ENCODE measurements around the gene ZNF683. TPM values are rescaled to one million over a fixed set of nuclear protein-coding genes. Genes with fewer than 3 reads are reported as not detected.

ZNF683 gene
- total RNA-seq, 2 experiments from 2014 or later, result 0.94 to 1.6 TPM

GRCh38 chr1:26363549-26364448, 8.8 kb downstream of the ZNF683 start:
- ChIA-PET CTCF (interaction anchor here (0.6 to 3.6 kb wide), 32 partner anchors 10 to 669 kb away, joined by 3 to 24 read pairs (median 5); partner anchors contain the start of genes CD52, CRYBG2, DHDDS and ZNF593), POLR2A (interaction anchor here (0.7 kb wide), 1 partner anchor 790 kb away, joined by 3 read pairs; no protein-coding TSS in a partner anchor)

- CTCF ChIA-PET, result interaction anchor here (0.5 to 3.6 kb wide), 7 partner anchors 10 to 85 kb away, joined by 3 to 24 read pairs (median 8); partner anchors contain the start of genes CD52 and CRYBG2
- POLR2A ChIA-PET, result no interaction called here
These were observed 10.2 kb downstream of the ZNF683 start for GRCh38 chr1:26362331-26362730.

DNA sequence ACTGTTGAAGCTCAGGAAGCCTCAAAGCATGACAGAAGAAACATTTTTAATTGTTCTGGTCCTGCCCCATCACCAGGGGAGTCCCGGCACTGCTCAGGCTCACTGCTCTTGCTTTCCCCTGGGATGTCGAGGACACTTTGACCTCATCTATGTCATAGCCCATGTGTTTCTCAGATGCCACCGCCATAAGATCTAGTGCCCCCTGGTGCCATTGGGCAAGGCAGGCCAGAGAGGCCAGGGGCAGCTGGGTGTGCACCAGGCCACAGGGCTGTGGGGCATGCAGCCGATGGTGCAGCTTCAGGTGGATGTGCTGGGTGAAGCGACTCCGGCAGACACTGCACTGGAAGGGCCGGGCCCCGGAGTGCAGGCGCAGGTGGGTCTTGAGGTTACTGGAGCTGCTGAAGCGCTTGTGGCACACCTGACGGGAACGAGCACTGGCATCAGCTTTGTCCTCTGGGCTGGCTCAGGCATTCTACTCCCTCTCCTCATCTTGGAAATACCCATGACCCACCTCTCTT, 10.9 kb downstream of the ZNF683 start:
- ChIA-PET POLR2A (no interaction called here), CTCF (interaction anchor here (0.9 to 3.6 kb wide), 5 partner anchors 9 to 84 kb away, joined by 3 to 24 read pairs (median 8); partner anchors contain the start of gene CRYBG2)

DNA sequence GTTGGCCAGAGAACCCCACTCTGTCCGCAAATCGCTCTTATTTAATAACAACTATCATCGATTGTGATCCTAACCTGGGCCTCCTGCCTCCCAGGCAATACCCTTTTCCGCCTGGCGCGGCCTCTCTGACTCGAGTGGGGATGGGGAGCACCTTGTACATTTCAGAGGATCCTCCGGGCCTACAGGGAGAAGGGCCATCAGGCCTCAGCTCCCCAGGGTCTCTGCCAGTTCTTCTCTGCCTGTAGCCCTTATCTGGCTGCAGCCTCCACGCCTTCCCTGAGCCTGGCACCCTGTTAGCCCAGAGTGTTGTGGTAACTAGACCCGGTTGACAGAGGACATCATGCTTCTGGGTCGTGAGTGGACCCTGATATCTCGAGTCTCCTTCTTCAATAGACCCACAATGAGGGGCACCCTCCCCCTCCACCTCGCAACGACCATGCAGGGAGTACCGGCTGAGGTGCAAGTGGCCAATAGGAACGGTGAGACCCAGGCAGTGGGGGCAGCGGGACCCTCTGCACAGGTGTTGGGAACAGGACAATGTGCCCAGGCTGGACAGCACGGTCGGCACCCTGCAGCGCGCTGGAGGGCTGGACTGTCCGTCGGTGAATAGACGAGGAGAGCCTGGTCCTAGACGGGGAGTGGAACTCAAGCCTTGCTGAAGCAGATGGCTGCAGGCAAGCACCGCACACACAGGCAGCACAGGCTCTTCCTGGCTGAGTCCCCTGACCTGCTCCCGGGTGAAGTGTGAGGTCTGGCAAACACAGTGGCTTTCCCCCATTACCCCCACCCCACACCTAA, 11.5 kb downstream of the ZNF683 start:
- CTCF ChIA-PET, result interaction anchor here (0.7 to 1.8 kb wide), 4 partner anchors 12 to 90 kb away, joined by 3 to 4 read pairs (median 3); no protein-coding TSS in a partner anchor
- POLR2A ChIA-PET, result no interaction called here

DNA sequence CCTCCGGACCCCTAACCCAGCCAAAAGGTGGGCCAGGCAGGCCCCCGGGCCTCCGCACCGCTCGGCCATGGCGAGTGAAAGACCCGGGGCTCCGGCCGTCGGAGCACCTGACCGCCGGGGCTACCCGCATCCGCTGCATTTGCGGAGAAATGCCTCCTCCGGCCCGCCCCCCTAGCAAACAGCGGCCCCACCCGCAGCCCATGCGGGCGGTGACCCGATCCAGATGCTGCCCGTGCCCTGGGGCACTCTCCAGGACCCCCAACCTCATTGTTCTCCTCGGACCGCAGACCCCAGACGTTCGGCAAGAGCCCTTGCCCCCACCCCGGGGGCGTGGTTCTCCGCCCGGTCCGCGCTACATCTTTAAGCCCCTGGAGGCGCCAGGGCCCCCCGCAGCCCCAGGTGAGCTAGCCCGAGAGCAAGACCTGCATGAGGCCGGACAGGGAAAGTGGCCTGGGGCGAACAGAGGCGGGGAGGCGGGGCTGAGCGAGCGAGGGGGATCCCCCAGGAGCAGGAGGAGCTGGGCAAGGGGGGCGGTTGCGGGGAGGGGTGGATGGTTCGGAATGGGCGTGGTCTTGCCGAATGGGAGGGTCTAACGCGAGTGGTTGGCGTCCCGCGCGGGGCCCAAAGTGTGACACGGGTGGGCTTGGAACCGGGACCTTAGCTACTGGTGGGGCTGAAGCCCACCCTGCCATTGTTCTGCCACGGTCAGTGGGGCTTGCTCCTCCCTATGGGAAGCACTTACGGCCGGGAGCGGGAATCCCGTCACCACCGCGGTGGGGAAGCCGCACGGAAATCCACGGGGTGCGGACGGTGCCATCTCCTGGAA, 12.4 kb downstream of the ZNF683 start:
- POLR2A ChIA-PET, result no interaction called here
- CTCF ChIA-PET, result interaction anchor here (0.5 to 2.0 kb wide), 5 partner anchors 13 to 89 kb away, joined by 3 to 7 read pairs (median 3); no protein-coding TSS in a partner anchor

GRCh38 chr1:26358411-26359384, 13.9 kb downstream of the ZNF683 start:
- POLR2A ChIA-PET, result interaction anchor here (0.5 to 1.0 kb wide), 4 partner anchors 9 to 285 kb away, joined by 3 read pairs; no protein-coding TSS in a partner anchor
- CTCF ChIA-PET, result interaction anchor here (1.0 to 2.0 kb wide), 5 partner anchors 16 to 189 kb away, joined by 3 to 10 read pairs (median 7); partner anchors contain the start of gene ZNF593

- POLR2A ChIA-PET, result no interaction called here
- CTCF ChIA-PET, result no interaction called here
These were observed 15.4 kb downstream of the ZNF683 start for GRCh38 chr1:26357121-26357602.

- POLR2A ChIA-PET, result no interaction called here
- CTCF ChIA-PET, result interaction anchor here (1.2 kb wide), 1 partner anchor 81 kb away, joined by 3 read pairs; no protein-coding TSS in a partner anchor
These were observed 16.4 kb downstream of the ZNF683 start for GRCh38 chr1:26356106-26356505.

GRCh38 chr1:26354972-26355371, 17.6 kb downstream of the ZNF683 start:
- CTCF ChIA-PET, result interaction anchor here (5.6 kb wide), 1 partner anchor 8 kb away, joined by 24 read pairs; no protein-coding TSS in a partner anchor
- POLR2A ChIA-PET, result no interaction called here

DNA sequence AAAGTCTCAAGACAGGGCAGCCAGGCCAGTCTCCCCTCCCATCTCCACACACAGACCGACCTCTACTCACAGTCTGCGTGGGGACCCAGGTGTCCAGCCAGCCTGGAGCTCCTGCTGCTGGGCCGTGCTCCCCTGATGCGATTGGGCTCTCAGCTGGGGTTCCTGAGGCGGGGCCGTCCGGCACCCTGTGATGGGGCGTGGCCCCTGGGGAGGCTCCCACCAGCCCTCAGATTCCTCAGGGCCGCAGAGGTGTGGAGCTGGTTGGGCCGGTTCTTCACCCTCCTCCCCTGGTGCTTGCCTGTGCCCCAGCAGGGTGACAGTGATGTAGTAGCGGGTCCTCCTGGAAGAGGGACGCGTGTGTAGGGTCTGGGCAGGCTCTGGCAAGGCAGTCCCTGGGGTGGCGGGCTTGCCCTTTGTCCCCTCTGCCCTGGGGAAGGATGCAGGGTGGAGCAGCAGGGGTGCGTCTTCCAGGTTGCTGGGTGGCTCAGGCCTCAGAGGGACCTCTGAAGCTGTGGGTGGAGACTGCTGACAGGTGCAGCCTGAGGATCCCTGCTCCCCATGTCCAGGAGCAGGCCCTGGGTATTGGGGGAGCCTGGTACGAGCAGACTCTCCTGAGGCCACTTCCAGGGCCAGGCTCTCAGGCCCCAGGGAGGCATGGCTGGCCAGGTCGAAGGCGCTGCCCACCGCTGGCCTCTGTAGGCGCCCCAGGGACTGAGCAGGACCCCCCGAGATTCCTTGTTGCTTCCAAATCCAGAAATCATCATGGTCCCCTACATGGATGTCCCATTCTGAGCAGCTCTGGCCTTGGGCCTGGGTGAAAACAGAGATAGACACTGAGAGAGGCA, 18.4 kb downstream of the ZNF683 start, which contains the start of gene CRYBG2:
Gene CRYBG2, minus strand, starts transcription at position 155 of the 845 bp plus-strand sequence. CDS start 7,473 bp downstream, outside the sequence.
- ChIA-PET POLR2A (no interaction called here), CTCF (interaction anchor here (5.6 kb wide), 1 partner anchor 9 kb away, joined by 24 read pairs; no protein-coding TSS in a partner anchor)

DNA sequence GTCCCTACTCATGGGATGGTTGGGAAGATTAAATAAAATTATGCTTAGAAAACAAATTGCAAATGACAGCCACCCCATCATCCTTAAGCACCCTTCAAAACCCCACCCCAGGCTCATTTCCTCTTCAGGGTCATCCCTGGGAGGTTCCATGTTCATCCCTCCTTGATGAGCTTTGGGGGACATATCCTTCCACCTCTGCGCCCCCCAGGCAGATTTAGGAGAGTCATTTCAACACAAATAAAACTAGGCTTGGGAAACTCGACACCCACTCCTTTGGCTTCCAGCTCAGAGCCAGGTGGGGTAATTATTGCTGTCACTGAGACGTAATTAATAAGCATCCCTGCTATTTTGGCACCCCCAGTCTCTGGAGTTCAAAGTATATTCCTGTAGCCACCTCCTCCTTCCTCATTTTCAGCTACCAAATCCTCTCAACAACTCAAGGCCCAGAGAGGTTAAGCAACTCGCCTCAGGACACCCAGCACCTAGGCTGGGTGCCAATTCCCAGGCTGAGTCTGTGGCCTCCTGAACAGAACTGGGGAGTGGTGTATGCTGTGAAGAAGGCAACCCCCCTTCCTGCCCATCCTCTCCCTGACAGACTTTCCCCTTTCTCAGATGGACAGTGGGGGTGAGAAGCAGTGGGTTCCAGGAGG, 19.2 kb downstream of the ZNF683 start:
- ChIA-PET POLR2A (interaction anchor here (0.6 kb wide), 1 partner anchor 102 kb away, joined by 4 read pairs; no protein-coding TSS in a partner anchor), CTCF (interaction anchor here (5.6 kb wide), 1 partner anchor 10 kb away, joined by 24 read pairs; no protein-coding TSS in a partner anchor)

DNA sequence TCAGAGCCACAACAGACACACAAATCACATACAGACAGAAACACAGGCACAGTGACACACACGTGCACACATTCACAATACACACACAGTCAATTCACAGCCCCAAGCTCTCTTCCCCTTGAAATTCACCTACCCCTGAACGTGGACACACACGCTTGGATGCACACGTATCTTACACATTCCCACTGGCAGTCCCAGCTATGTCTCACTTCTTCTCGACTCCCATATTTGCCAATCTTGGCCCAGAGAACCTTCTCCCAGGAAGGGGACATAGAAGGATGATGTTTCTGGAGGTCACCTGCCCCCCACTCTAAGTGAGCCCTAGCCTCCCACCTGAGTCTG, 20.2 kb downstream of the ZNF683 start:
- ChIA-PET CTCF (interaction anchor here (1.0 to 5.6 kb wide), 2 partner anchors 11 to 13 kb away, joined by 3 to 24 read pairs; no protein-coding TSS in a partner anchor), POLR2A (no interaction called here)

GRCh38 chr1:26351590-26352337, 20.8 kb downstream of the ZNF683 start:
- ChIA-PET CTCF (interaction anchor here (0.9 to 5.6 kb wide), 3 partner anchors 11 to 37 kb away, joined by 3 to 24 read pairs (median 3); no protein-coding TSS in a partner anchor), POLR2A (no interaction called here)

DNA sequence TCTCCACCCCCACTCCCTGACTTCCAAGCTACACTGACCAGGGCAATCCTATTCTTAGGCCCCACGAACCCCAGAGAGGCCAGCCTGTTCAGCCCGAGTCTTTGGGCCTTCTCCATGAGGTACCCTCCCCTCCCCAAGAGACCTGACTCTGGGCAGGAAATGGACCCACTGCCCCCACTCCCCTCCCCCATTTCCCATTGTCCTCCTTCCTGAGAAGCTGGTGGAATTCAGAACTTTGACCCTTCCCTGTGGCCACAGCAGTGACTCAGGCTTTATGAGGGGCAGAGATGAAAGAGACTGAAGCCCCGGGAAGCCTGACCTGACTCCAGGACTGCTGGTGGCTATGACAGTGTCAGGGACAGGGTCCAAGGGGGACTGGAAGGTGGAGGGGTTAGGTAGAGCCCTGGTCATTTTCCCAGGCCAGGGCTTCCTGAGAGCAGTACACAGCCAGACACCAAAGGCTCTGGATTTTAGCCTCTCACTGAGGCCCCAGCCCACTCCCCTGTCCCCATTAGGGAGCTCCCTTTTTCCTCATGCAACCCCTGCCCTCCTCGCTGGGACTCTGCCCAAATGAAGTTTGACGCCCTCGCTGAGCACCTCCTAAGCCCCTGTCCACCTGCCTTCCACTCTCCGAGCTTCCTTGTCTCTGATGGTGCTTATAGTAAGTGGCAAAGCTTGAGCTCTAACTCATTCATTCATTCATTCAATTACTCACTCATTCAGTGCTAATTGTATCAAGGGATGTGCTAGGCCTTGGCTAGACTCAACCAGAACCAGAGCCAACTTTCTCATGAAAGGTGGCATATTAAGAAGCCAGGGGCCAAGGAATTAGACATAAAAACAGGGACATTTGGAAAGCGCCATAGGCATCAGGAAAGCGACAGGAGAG, 21.6 kb downstream of the ZNF683 start:
- ChIA-PET POLR2A (interaction anchor here (1.0 kb wide), 1 partner anchor 8 kb away, joined by 3 read pairs; no protein-coding TSS in a partner anchor), CTCF (interaction anchor here (0.5 to 5.6 kb wide), 3 partner anchors 12 to 1145 kb away, joined by 3 to 24 read pairs (median 3); no protein-coding TSS in a partner anchor)
